Stimulated activated CD4-positive, alpha-beta T cell treated with anti-CD3 and anti-CD28 coated beads, TNF-alpha, amount 100 ng/mL, for 4 hours (primary cell): ENCODE measurements around the gene FKTN.

Experiments
- DNase-seq, 3 experiments: peaks; one replicate each; pipeline ENCODE4 v3.0.0-alpha.2; 2020; ENCODE audit warnings: low read depth in 3 of 3

Gene FKTN

DNA sequence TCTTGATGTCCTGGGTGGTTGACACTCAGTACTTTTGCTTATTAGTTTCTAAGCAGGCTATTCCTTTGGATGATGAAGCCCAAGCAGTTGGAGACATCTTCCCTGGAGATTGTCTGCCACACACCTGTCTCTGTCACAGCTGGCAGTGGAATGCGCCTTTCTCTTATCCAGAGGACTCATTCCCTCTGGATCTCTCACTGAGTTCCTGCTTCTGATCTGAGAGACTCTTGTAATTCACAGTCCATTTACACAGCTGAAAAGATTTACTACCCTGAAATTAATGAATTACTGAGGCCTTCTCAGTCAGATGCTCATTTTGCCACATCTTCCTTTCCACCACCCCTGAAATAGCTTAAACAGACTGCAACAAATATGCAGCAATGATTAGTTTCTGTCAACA lies 120.2 kb downstream of the FKTN start:
- no peak for DNase-seq

DNA sequence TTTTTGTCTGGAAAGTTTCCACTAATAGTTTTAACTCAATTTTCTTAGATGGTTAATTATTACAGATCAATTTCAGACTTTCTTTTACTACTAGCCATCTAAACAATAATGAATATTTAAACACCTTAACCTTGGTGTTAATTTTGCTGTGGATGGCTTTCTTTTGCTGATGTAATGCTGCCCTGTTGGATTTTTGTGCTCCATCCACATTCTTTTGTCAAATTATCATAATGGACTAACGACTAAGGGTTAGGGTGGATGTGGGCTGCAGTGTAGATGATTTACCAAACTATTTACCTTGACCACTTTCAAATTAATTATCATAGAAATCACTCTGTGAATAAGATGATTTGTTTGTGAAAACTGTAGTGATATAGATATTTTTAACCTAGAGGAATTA lies 120.8 kb downstream of the FKTN start:
- no peak for DNase-seq

DNA sequence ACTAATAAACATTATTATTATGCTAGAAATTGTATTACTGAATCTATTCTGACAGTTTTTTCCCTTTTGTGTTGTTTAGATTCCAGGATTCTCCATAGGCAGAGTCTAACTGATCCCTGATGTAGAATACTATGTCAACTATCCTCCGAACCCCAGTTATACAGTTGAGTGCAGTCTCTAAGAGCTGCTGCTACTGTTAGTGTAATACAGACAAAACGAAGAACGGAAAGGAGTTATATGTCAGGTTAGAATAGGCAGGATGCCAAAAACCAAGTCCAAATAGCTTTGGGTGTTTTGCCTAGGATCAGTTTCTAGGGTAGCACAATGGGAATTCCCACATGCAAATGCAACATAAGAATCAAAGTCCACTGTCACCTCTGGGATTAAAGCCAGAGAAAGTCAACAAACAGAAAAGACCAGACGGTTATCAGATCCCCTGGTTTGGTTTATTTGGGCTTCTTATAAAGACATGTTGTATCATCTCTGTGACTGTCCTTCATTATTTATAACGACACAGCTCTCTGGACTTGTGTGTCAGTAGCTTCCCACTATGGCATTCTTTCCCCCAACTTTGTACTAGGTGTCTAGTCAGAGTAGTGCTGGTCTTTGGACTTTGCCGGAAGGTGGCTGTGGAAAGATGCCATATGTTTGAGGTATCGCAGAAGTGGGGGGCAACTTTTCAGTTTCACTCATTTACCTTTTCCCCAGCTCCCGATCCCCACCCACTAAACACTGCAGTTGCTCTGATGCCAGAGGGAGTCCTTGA lies 121.5 kb downstream of the FKTN start:
- DNase-seq = no peak

DNA sequence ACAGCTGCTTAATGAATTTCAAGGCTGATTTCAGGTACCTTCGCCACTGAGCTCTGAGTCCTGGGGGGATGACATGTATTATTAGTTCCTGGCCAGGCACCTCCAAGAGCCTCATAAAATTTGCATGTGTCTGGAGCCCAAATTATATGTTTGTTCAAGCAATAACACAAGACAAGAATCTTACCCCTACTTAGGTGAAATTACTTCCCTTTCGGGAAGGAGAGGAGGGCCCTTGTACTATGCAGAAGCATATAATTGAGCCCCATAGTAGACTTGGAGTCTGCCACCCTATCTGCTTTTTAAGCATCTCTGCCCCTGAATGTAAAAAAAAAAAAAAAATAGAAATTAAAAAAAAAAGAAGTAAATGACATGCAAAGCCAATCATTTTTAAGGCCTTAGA lies 123.4 kb downstream of the FKTN start:
- no peak for DNase-seq

DNA sequence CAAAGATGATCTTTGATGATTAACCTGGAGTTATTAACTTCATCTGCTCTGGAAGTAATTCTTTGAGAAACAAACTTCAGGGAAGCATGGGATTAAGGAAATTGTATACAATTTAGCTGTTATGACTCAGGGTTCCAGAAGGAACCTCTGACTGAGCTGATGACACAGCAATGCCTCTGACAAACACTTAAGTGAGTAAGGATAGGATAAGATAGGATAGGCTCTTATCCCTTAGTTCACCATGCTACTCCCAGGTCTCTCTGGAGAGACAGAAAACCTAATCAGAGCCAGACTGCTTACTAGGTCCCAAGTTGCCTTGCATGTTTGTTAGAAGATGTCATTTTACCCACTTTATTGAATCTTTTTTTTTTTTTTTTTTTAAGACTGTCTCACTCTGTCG lies 123.8 kb downstream of the FKTN start:
- DNase-seq = no peak

DNA sequence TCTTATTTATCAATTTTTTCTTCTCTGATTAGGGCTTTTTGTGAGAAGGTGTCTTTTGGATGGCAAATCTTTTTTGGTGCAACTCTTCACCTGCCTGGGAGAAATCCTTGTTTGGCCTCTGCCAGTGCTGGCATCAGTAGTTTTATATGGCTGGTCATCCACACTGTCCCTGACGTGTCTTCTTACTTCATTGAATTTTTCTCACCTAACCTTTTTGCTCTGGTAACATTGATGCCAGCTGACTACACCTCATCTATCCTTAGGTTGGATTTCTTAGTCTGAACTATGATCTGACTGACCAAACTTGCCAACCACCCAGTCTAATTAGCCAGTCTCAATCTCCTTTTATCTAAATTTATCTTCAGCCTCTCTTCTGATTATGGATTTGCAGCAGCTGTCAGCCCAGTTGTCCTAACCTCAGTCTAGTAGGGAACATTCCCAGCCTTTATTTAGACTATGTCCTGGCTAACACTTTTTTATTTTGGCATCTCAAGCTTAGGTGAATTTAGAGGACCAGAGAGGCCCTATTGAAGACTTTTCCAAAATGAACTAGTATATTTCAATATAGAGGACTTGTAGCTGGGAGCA lies 125.9 kb downstream of the FKTN start:
- DNase-seq = no peak

DNA sequence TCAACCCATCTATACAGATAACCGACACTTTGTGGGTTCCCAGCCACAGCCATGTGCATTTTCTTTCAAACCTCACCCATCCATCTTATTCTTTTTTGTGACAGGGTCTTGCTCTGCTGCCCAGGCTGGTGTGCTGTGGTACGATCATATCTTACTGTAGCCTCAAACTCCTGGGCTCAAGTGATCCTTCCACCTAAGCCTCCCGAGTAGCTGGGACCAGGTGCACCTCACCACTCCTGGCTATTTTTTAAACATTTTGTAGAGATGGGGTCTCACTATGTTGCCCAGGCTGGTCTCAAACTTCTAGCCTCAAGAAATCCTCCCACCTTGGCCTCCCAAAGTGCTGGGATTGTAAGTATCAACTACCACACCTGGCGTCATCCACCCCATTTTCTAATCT lies 129.0 kb downstream of the FKTN start:
- no peak for DNase-seq
